Choroid plexus epithelial cell (primary cell): ENCODE measurements around the gene MRPL27.

Experiments
- DNase-seq: peaks from one replicate; pipeline ENCODE4 v3.0.0-alpha.2; 2010; ENCODE audit warnings: low read depth
- H3K4me3 ChIP-seq: 2 replicates; pipeline ENCODE4 v1.5.1; 2011; ENCODE audit warnings: low read depth, mild to moderate bottlenecking, control low read depth, low read length, moderate library complexity
- CTCF ChIP-seq: conservative IDR thresholded peaks from 2 replicates; pipeline ENCODE4 v1.5.1; 2011; ENCODE audit warnings: low read depth, mild to moderate bottlenecking, control low read depth, inconsistent platforms, low read length, moderate library complexity

MRPL27 gene

DNA sequence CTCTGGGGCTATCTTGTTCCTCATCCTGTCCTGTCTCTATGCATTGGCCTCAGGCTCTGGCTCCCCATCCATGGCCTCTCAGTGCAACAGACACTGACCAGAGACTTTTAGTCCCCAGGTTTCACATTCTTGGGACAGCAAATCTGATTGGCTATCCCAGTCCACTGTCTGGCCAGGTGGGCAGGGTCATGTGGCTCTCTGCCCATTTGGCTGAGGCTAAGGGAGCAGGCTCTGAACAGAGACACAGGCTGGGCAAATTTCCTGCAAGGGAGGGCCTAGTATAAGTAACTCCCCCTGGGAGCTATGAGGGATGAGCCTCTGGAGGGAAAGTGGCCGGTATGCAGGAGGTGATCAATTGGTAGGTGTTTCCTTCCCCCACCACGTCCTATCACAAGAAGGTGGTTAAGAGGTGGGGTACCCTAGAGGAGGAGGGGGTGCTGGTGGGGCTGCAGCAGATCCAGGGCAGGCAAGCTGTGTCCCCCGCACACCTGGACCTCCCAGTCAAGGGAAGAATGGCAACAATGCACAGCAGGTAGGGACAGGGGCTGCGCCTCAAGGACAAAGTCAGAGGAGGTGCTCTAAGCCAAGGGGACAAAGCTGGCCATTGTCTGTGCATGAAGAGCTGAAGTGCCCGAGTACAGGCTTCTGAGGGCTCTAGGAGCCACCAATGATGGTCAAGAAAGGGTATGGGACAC is 13.8 kb downstream of the MRPL27 start:
- no peak for TF ChIP-seq CTCF
- DNase-seq: no peak
- H3K4me3 ChIP-seq: no peak overlapping the region

GRCh38 chr17:50358177-50358576 is 14.8 kb downstream of the MRPL27 start:
- DNase-seq: no peak
- H3K4me3 ChIP-seq: no peak overlapping the region
- no peak for TF ChIP-seq CTCF

- no peak overlapping the region for H3K4me3 ChIP-seq
- TF ChIP-seq CTCF: no peak
- DNase-seq: no peak
Measured at GRCh38 chr17:50356892-50357510, 16.0 kb downstream of the MRPL27 start.

DNA sequence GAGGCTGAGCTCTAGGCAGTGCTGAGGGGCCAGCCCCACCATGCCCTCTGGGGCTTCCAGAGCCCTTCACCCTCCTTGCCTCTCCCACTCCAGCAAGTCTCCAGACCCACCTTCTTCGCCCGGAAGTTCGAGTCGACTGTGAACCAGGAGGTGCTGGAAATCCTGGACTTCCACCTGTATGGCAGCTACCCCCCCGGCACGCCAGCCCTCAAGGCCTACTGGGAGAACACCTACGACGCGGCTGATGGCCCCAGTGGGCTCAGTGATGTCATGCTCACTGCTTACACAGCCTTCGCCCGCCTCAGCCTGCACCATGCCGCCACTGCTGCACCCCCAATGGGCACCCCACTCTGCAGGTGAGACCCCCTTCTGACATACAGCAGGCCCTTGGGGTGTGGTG is 16.6 kb downstream of the MRPL27 start:
- DNase-seq: no peak
- no peak for TF ChIP-seq CTCF

DNA sequence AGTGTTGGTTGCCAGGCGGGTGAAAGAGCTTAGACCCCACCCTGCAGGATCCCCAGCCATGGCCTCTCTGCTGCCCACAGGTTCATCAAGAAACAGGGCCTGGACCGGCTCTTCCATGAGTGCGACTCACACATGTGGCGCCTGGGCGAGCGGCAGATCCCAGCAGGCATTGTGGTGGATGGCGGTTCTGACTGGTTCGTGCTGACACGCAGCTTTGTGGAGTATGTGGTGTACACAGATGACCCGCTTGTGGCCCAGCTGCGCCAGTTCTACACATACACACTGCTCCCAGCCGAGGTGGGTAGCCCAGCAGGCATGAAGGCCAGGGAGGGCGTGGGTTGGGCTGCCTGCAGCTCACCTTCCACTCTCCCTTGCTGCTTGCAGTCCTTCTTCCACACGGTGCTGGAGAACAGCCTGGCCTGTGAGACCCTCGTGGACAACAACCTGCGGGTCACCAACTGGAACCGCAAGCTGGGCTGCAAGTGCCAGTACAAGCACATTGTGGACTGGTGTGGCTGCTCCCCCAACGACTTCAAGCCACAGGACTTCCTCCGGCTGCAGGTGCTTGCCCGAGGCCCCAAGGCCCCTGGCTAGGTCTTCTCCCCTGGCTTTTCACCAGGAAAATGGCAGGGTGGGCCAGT is 17.2 kb downstream of the MRPL27 start:
- DNase-seq: no peak
- no peak for TF ChIP-seq CTCF
- H3K4me3 ChIP-seq: no peak overlapping the region

More for the DNA sequence above, 16.6 kb downstream of the MRPL27 start:
- H3K4me3 ChIP-seq: no peak overlapping the region

- no peak for DNase-seq
- no peak overlapping the region for H3K4me3 ChIP-seq
- no peak for TF ChIP-seq CTCF
Measured at GRCh38 chr17:50355336-50355700, 17.7 kb downstream of the MRPL27 start.
